Amniotic stem cell (primary cell): ENCODE results near the gene MYO10.

Source experiments
- DNase-seq: peaks from one replicate; lab custom pipeline; 2025; lab: John Stamatoyannopoulos, UW

The MYO10 gene

DNA sequence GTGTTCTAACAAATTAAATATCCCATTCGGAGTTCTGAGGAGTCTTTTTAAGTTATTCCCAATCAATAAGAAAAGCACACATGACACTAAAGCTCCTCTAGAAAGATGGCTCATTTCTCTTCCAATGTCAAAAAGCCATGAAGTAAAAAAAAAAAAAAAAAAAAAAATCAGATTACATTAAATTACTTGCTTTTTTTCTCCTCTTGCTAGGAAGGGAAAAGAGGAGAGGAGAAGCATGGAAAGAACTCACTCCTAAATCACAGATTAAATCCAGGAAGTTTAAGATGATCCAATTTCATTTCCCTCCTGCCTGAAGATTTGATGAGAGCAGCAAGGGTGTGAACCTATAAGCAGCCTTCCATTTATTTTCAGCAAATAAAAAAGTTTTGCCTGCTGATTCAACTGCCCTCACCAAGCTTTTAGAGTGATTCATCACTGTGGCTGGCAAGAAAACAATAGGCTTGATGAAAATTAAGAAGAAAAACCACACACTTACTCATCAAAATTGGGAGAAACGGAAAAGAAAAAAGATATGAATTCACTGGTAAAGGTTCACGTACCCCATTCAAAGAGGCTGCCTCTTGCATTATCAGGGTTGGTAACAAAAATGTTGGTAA lies 19.7 kb downstream of the MYO10 start:
- peak; percentile 89 for DNase-seq

DNA sequence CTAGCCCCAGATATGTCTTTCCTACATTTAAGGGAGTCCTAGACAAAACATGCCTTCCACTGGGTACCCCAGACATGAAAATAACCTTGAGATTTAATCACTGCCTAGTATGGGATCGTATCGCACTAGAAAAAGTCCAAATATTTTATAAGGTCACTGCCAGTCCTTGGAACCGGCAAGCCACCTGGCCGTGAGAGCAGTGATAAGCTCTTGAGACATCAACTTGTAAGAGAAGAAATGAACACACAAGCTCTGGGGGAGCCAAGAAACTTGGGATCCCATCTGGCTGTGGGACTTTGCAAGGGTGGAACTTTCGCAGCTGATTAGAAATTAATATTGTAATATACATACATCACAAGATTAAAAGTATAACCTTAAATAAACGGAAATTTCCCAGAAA lies 21.5 kb downstream of the MYO10 start:
- no peak for DNase-seq

DNA sequence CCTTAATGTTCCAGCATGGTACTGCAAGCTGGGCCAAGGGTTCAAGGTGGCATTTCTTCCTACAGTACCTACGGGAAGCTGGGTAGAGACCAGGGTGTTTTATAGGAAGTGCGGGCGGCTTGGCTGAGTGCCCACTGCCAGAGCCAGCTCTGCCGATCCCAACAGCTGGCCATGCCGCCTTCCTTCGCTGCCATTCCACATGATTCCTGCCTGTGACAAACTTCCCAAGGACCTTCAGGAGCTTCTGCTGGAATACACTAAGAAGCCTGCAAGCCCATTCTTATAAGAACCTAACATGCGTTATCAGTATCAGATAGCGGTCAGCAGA lies 22.0 kb downstream of the MYO10 start:
- no peak for DNase-seq

- DNase-seq, result no peak
These were observed 22.6 kb downstream of the MYO10 start for GRCh38 chr5:16913187-16914107.

DNA sequence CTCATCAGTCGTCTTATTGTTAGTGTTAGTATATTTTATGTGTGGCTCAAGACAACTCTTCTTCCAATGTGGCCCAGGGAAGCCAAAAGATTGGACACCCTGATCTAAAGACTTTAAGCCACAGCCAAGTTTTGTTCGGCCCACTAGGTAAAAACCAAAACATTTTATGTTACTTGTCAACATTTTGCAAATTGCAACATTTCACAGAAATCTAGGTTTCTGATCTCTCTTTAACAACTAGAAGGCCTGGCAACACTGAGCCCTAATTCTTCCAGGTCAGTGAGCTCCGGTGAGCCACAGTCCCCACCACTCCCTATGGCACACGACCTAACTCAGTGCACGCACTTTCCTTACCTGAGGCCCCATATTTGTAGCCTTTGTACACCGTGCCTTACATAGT lies 24.0 kb downstream of the MYO10 start:
- no peak for DNase-seq

GRCh38 chr5:16909464-16909863 lies 26.6 kb downstream of the MYO10 start:
- DNase-seq, result no peak

- DNase-seq, result no peak
These were observed 28.8 kb downstream of the MYO10 start for GRCh38 chr5:16907270-16907669.

GRCh38 chr5:16906255-16906654 lies 29.8 kb downstream of the MYO10 start:
- DNase-seq, result no peak

- no peak for DNase-seq
These were observed 32.4 kb downstream of the MYO10 start for GRCh38 chr5:16903480-16904300.

- no peak for DNase-seq
These were observed 33.2 kb downstream of the MYO10 start for GRCh38 chr5:16902846-16903245.

- DNase-seq, result no peak
These were observed 35.0 kb downstream of the MYO10 start for GRCh38 chr5:16901021-16901644.

DNA sequence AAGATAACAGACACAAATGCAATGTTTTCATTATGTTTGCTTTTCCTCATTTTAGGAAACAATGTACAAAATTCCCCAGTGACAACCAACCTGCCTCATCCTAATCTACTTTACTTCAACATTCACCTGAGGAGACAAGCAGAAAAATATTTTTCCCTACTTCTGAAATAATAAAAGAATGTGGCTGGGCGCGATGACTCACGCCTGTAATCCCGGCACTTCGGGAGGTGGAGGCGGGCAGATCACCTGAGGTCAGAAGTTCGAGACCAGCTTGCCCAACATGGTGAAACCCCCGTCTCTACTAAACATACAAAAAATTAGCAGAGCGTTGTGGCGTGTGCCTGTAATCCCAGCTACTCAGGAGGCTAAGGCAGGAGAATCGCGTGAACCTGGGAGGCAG lies 36.9 kb downstream of the MYO10 start:
- DNase-seq, result no peak

GRCh38 chr5:16897800-16898199 lies 38.3 kb downstream of the MYO10 start:
- no peak for DNase-seq

- no peak for DNase-seq
These were observed 38.8 kb downstream of the MYO10 start for GRCh38 chr5:16897284-16897704.

DNA sequence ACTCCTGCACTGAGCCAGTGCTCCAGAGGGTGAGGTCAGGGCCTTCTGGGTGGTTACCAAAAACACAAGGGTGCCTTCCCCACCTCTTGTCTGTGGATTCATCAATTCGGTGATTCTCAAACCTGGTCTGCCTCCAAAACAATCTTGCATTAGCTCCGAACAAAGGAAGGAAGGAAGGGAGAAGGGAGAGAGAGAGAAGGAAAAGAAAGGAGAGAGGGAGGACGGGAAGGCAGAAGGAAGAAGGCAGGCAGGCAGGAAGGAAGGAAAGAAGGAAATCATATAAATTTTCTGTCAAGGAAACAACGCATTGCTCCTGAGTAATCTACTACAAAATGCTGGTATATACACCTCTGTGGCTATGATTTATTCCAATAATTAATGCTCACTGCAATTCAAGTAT lies 39.3 kb downstream of the MYO10 start:
- no peak for DNase-seq

DNA sequence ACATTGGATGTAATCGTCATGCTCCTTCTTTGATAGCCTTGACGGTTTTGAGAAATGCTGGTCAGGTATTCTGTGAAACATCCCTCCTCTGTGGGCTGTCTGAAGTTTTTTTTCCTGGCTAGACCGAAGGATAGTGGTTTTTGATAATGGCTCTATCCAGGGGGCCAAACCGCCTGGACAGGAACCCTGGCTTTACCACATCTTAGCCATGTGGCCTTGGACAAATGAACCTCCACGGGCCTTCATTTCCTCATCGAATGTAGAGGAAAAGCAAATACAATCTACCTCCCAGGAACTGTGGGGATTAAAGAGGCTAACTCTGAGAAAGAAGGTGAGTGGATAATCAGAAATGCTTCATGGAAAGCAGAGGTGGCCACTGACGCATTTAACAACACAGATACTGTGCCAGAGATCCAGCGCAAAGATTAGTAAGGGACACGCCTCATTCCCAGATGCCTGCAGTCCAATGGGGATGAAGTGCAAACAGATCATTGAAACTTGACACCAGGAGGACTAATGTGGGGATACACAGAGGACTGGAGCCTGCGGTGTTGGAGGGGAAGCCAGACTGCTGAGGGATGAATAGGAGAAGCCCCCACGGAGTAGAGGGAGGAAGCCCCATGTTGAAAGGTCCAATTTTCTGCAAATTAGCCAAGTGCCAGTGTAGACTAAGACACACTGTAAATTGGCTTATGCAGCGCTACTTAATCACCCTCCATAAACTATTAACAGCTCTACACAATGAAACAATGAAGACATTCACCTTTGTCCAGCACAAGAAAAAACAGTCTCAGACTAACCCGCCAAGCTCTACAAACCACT lies 41.6 kb downstream of the MYO10 start:
- no peak for DNase-seq

- no peak for DNase-seq
These were observed 45.1 kb downstream of the MYO10 start for GRCh38 chr5:16891033-16891432.

DNA sequence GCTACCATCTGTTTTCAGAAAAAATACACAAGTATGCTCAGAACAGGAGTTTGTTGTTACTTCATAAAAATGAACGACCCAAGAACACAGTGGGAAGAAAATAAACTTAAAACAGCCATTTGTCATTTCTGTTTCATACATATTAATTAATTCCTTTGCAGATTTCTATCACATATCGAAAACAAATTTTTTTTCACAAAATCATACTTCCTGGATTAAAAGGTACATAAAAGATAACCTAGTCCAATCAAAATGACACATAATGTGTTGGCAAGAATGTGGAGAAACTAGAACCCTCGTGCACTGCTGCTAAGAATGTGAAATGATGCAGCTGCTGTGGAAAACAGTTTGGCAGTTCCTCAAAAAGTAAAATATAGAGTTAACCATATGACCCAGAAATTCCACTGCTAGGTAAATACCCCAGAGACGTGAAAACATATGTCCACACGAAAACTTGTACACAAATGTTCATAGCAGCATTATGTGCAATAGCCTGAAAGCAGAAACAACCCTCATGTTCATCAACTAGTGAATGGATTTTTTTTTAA lies 46.0 kb downstream of the MYO10 start:
- DNase-seq, result no peak

GRCh38 chr5:16889203-16889971 lies 46.7 kb downstream of the MYO10 start:
- DNase-seq, result no peak

- DNase-seq, result no peak
These were observed 47.4 kb downstream of the MYO10 start for GRCh38 chr5:16888694-16889124.
